Stimulated activated CD8-positive, alpha-beta memory T cell treated with anti-CD3 and anti-CD28 coated beads, Interleukin-7, amount 100 ng/mL, for 4 hours (primary cell): Measurements from ENCODE around the gene CGGBP1.
"Not testable (repeated sequence)": the region's sequence is repeated elsewhere in the genome, so short reads cannot be mapped to it uniquely, and the experiment has no call there.

Experiments used
- DNase-seq, 2 donors: peaks; one replicate each; pipeline ENCODE4 v3.0.0-alpha.2; 2020; ENCODE audit warnings: low read depth in 2 of 2

CGGBP1 gene

GRCh38 chr3:88034491-88035275, 24.1 kb downstream of the CGGBP1 start:
- DNase-seq, result no peak

- no peak for DNase-seq
These were observed 25.0 kb downstream of the CGGBP1 start for GRCh38 chr3:88033808-88034207.

GRCh38 chr3:88033079-88033478, 25.7 kb downstream of the CGGBP1 start:
- DNase-seq, result no peak

- DNase-seq, result no peak
These were observed 26.6 kb downstream of the CGGBP1 start for GRCh38 chr3:88032245-88032644.

GRCh38 chr3:88031642-88032077, 27.1 kb downstream of the CGGBP1 start:
- DNase-seq, result peak in 1 of 2 donors; percentile 2

- no peak for DNase-seq
These were observed 28.6 kb downstream of the CGGBP1 start for GRCh38 chr3:88030210-88030609.

GRCh38 chr3:88028876-88029275, 29.9 kb downstream of the CGGBP1 start:
- no peak for DNase-seq

GRCh38 chr3:88025001-88025552, 33.7 kb downstream of the CGGBP1 start:
- DNase-seq, result no peak

GRCh38 chr3:88019024-88019423, 39.8 kb downstream of the CGGBP1 start:
- DNase-seq, result no peak

- DNase-seq, result not testable (repeated sequence)
These were observed 43.1 kb downstream of the CGGBP1 start for GRCh38 chr3:88015656-88016055.

GRCh38 chr3:88013592-88013991, 45.2 kb downstream of the CGGBP1 start:
- no peak for DNase-seq

GRCh38 chr3:88010810-88011209, 48.0 kb downstream of the CGGBP1 start:
- no peak for DNase-seq

GRCh38 chr3:88009066-88009465, 49.7 kb downstream of the CGGBP1 start:
- no peak for DNase-seq

GRCh38 chr3:88005066-88005465, 53.7 kb downstream of the CGGBP1 start:
- no peak for DNase-seq

- DNase-seq, result no peak
These were observed 55.6 kb downstream of the CGGBP1 start for GRCh38 chr3:88003115-88003755.

GRCh38 chr3:88002448-88002847, 56.4 kb downstream of the CGGBP1 start:
- DNase-seq, result no peak
